Activated naive CD8-positive, alpha-beta T cell (primary cell): ENCODE data around the gene DLG2.

Experiments used
- H3K27ac Mint-ChIP-seq: one replicate; pipeline ENCODE4 v1.8.0; 2021; ENCODE audit warnings: mixed read lengths
- H3K27me3 Mint-ChIP-seq: one replicate; pipeline ENCODE4 v1.8.0; 2021; ENCODE audit warnings: mixed read lengths
- H3K36me3 Mint-ChIP-seq: one replicate; pipeline ENCODE4 v1.8.0; 2021; ENCODE audit warnings: mixed read lengths
- H3K4me1 Mint-ChIP-seq: one replicate; pipeline ENCODE4 v1.8.0; 2021; ENCODE audit warnings: low read depth, mixed read lengths
- H3K4me3 Mint-ChIP-seq: one replicate; pipeline ENCODE4 v1.8.0; 2021; ENCODE audit warnings: mild to moderate bottlenecking, mixed read lengths
- H3K9me3 Mint-ChIP-seq: one replicate; pipeline ENCODE4 v1.8.0; 2021; ENCODE audit warnings: low read depth, mixed read lengths

The DLG2 gene

GRCh38 chr11:84097186-84097585, 1530.0 kb downstream of the DLG2 start:
- no peaks in the 10 kb centered on the region for H3K36me3 Mint-ChIP-seq
- no peaks in the 10 kb centered on the region for H3K27me3 Mint-ChIP-seq
- H3K27ac Mint-ChIP-seq: no peak overlapping the region
- no peak overlapping the region for H3K4me3 Mint-ChIP-seq
- H3K4me1 Mint-ChIP-seq: no peaks in the 10 kb centered on the region
- H3K9me3 Mint-ChIP-seq: no peaks in the 10 kb centered on the region

- Mint-ChIP-seq H3K9me3 (peaks cover 12% of the 10 kb centered on the region), H3K4me3 (no peak overlapping the region), H3K27me3 (no peaks in the 10 kb centered on the region), H3K36me3 (no peaks in the 10 kb centered on the region), H3K27ac (no peak overlapping the region), H3K4me1 (no peaks in the 10 kb centered on the region)
Observed at GRCh38 chr11:84091212-84091986, 1535.7 kb downstream of the DLG2 start.

- H3K27me3 Mint-ChIP-seq: no peaks in the 10 kb centered on the region
- H3K4me3 Mint-ChIP-seq: no peak overlapping the region
- H3K4me1 Mint-ChIP-seq: no peaks in the 10 kb centered on the region
- H3K36me3 Mint-ChIP-seq: no peaks in the 10 kb centered on the region
- no peak overlapping the region for H3K27ac Mint-ChIP-seq
- peaks cover 18% of the 10 kb centered on the region for H3K9me3 Mint-ChIP-seq
Observed at GRCh38 chr11:84089072-84090057, 1537.8 kb downstream of the DLG2 start.

GRCh38 chr11:84071851-84072250, 1555.3 kb downstream of the DLG2 start:
- peaks cover 13% of the 10 kb centered on the region for H3K9me3 Mint-ChIP-seq
- no peak overlapping the region for H3K4me3 Mint-ChIP-seq
- no peaks in the 10 kb centered on the region for H3K27me3 Mint-ChIP-seq
- no peaks in the 10 kb centered on the region for H3K36me3 Mint-ChIP-seq
- H3K27ac Mint-ChIP-seq: no peak overlapping the region
- no peaks in the 10 kb centered on the region for H3K4me1 Mint-ChIP-seq

- Mint-ChIP-seq H3K4me1 (no peaks in the 10 kb centered on the region), H3K36me3 (no peaks in the 10 kb centered on the region), H3K9me3 (peaks cover 11% of the 10 kb centered on the region), H3K4me3 (no peak overlapping the region), H3K27ac (no peak overlapping the region), H3K27me3 (no peaks in the 10 kb centered on the region)
Observed at GRCh38 chr11:84069048-84069447, 1558.1 kb downstream of the DLG2 start.

- Mint-ChIP-seq H3K27me3 (no peaks in the 10 kb centered on the region), H3K4me3 (no peak overlapping the region), H3K9me3 (peaks cover 9% of the 10 kb centered on the region), H3K4me1 (no peaks in the 10 kb centered on the region), H3K36me3 (no peaks in the 10 kb centered on the region), H3K27ac (no peak overlapping the region)
Observed at GRCh38 chr11:84061726-84062125, 1565.4 kb downstream of the DLG2 start.

GRCh38 chr11:84056653-84057376, 1570.3 kb downstream of the DLG2 start:
- Mint-ChIP-seq H3K27me3 (no peaks in the 10 kb centered on the region), H3K4me1 (no peaks in the 10 kb centered on the region), H3K9me3 (peaks cover 13% of the 10 kb centered on the region), H3K36me3 (no peaks in the 10 kb centered on the region), H3K27ac (no peak overlapping the region), H3K4me3 (no peak overlapping the region)

GRCh38 chr11:84045146-84045545, 1582.0 kb downstream of the DLG2 start:
- Mint-ChIP-seq H3K27ac (no peak overlapping the region), H3K27me3 (no peaks in the 10 kb centered on the region), H3K36me3 (no peaks in the 10 kb centered on the region), H3K9me3 (peaks cover 25% of the 10 kb centered on the region), H3K4me3 (no peak overlapping the region), H3K4me1 (no peaks in the 10 kb centered on the region)

- Mint-ChIP-seq H3K36me3 (no peaks in the 10 kb centered on the region), H3K27ac (no peak overlapping the region), H3K4me3 (no peak overlapping the region), H3K9me3 (peaks cover 22% of the 10 kb centered on the region), H3K4me1 (no peaks in the 10 kb centered on the region), H3K27me3 (no peaks in the 10 kb centered on the region)
Observed at GRCh38 chr11:84044706-84045105, 1582.4 kb downstream of the DLG2 start.

- no peaks in the 10 kb centered on the region for H3K9me3 Mint-ChIP-seq
Observed at GRCh38 chr11:84036664-84037194, 1590.4 kb downstream of the DLG2 start.

GRCh38 chr11:84035645-84036044, 1591.5 kb downstream of the DLG2 start:
- Mint-ChIP-seq H3K27me3 (no peaks in the 10 kb centered on the region), H3K4me3 (no peak overlapping the region)

More at GRCh38 chr11:84036664-84037194, 1590.4 kb downstream of the DLG2 start:
- H3K4me3 Mint-ChIP-seq: no peak overlapping the region
- no peak overlapping the region for H3K27ac Mint-ChIP-seq
- no peaks in the 10 kb centered on the region for H3K27me3 Mint-ChIP-seq
- H3K4me1 Mint-ChIP-seq: no peaks in the 10 kb centered on the region
- H3K36me3 Mint-ChIP-seq: no peaks in the 10 kb centered on the region

GRCh38 chr11:84034484-84034883, 1592.7 kb downstream of the DLG2 start:
- no peak overlapping the region for H3K4me3 Mint-ChIP-seq
- H3K27ac Mint-ChIP-seq: no peak overlapping the region
- no peaks in the 10 kb centered on the region for H3K27me3 Mint-ChIP-seq
- H3K4me1 Mint-ChIP-seq: no peaks in the 10 kb centered on the region
- no peaks in the 10 kb centered on the region for H3K36me3 Mint-ChIP-seq
- H3K9me3 Mint-ChIP-seq: peaks cover 7% of the 10 kb centered on the region

More at GRCh38 chr11:84035645-84036044, 1591.5 kb downstream of the DLG2 start:
- Mint-ChIP-seq H3K9me3 (no peaks in the 10 kb centered on the region), H3K36me3 (no peaks in the 10 kb centered on the region), H3K27ac (no peak overlapping the region), H3K4me1 (no peaks in the 10 kb centered on the region)

- no peak overlapping the region for H3K27ac Mint-ChIP-seq
- no peak overlapping the region for H3K4me3 Mint-ChIP-seq
- H3K27me3 Mint-ChIP-seq: no peaks in the 10 kb centered on the region
- no peaks in the 10 kb centered on the region for H3K4me1 Mint-ChIP-seq
- peaks cover 10% of the 10 kb centered on the region for H3K9me3 Mint-ChIP-seq
- no peaks in the 10 kb centered on the region for H3K36me3 Mint-ChIP-seq
Observed at GRCh38 chr11:84024266-84024665, 1602.9 kb downstream of the DLG2 start.

- Mint-ChIP-seq H3K9me3 (peaks cover 10% of the 10 kb centered on the region), H3K27ac (no peak overlapping the region), H3K4me3 (no peak overlapping the region), H3K36me3 (no peaks in the 10 kb centered on the region), H3K4me1 (no peaks in the 10 kb centered on the region), H3K27me3 (no peaks in the 10 kb centered on the region)
Observed at GRCh38 chr11:84022695-84023094, 1604.4 kb downstream of the DLG2 start.
